HepG2 (cell line): ENCODE results near the gene ZNF821. TPM values are rescaled to one million over a fixed set of nuclear protein-coding genes. Genes with fewer than 3 reads are reported as not detected.

Experiments used
- ATAC-seq: fragments of 200-7000 bp; cut with Tn5 transposase; 3 replicates; pipeline ENCODE4 v1.9.1; 2020; ENCODE audit warnings: mild to moderate bottlenecking, moderate library complexity
- BruUV-seq: library from RNA; stranded (reverse); fragments of 400-500 nt; replicated peaks from 2 replicates; lab custom pipeline; 2021; lab: Mats Ljungman, UMichigan
- CTCF ChIA-PET: fragments of 300-600 bp; formaldehyde crosslinking; extraction: SDS; loops from one replicate; lab custom pipeline; 2021; ENCODE audit warnings: low total read pairs, inconsistent platforms, low intra/inter-chr PET ratio; lab: Yijun Ruan, JAX
- POLR2A ChIA-PET: fragments of 350-600 bp; sonication (Branson Sonifier 250); formaldehyde crosslinking; loops from one replicate; lab custom pipeline; 2020; ENCODE audit warnings: antibody characterized with exemption, inconsistent platforms; lab: Yijun Ruan, JAX
- DNase-seq: peaks from one replicate; pipeline ENCODE4 v3.0.0-alpha.2; 2015; ENCODE audit warnings: low spot score
- FAIRE-seq: peaks from 3 replicates; lab custom pipeline; 2011; peaks lifted over from hg19 to GRCh38; lab: Jason Lieb, UNC
- H2AFZ ChIP-seq: one replicate; pipeline ENCODE4 v1.6.1; 2011; ENCODE audit warnings: low read length, inconsistent platforms
- H3K27ac ChIP-seq: fragments of 300-600 bp; 3 replicates; pipeline ENCODE4 v1.8.0; 2011; ENCODE audit warnings: mixed run types, mild to moderate bottlenecking, mixed read lengths, low read length, inconsistent platforms; ENCODE audit not compliant: insufficient read depth; ENCODE audit errors: extremely low read length
- H3K27me3 ChIP-seq, 2 experiments: fragments of 200-600 bp in 1 of 2; 2 replicates in 1 of 2; 3 replicates in 1 of 2; pipeline versions ENCODE4 v1.6.0 to v1.8.0; 2011; ENCODE audit warnings: low read length in 2 of 2, mild to moderate bottlenecking in 2 of 2, moderate library complexity in 2 of 2, inconsistent platforms in 1 of 2; ENCODE audit not compliant: insufficient read depth in 2 of 2, control insufficient read depth in 1 of 2
- H3K36me3 ChIP-seq, 2 experiments: fragments of 200-600 bp in 1 of 2; replicated peaks in 1 of 2; 2 replicates in 1 of 2; 3 replicates in 1 of 2; pipeline versions ENCODE4 v1.5.1 to v1.8.0; 2011; ENCODE audit warnings: low read length in 2 of 2, inconsistent platforms in 1 of 2; ENCODE audit not compliant: insufficient read depth in 2 of 2, control insufficient read depth in 1 of 2
- H3K4me1 ChIP-seq: 2 replicates; pipeline ENCODE4 v1.5.1; 2012; ENCODE audit warnings: low read length, inconsistent platforms; ENCODE audit not compliant: insufficient read depth
- H3K4me2 ChIP-seq: 2 replicates; pipeline ENCODE4 v1.6.0; 2011; ENCODE audit warnings: low read depth, low read length, inconsistent platforms
- H3K4me3 ChIP-seq, 3 experiments: fragments of 200-600 bp in 1 of 3; sonication (generic), shearing (Covaris generic) in 1 of 3; replicated peaks in 1 of 3; 2 replicates each; pipeline ENCODE4 v1.5.1; 2011 to 2016; ENCODE audit warnings: low read length in 3 of 3, inconsistent platforms in 2 of 3, low read depth in 2 of 3, mild to moderate bottlenecking in 2 of 3, control low read depth in 1 of 3, mixed read lengths in 1 of 3; ENCODE audit not compliant: insufficient read depth in 1 of 3
- H3K79me2 ChIP-seq: one replicate; pipeline ENCODE4 v1.6.1; 2011; ENCODE audit warnings: low read length, inconsistent platforms; ENCODE audit not compliant: insufficient read depth
- H3K9ac ChIP-seq: 2 replicates; pipeline ENCODE4 v1.6.0; 2011; ENCODE audit warnings: mild to moderate bottlenecking, low read depth, low read length, inconsistent platforms; ENCODE audit not compliant: insufficient read depth
- H3K9me3 ChIP-seq: 2 replicates; pipeline ENCODE4 v1.5.1; 2012; ENCODE audit warnings: mild to moderate bottlenecking, low read length
- H4K20me1 ChIP-seq: 2 replicates; pipeline ENCODE4 v1.6.0; 2011; ENCODE audit warnings: inconsistent platforms, mild to moderate bottlenecking, low read length, moderate library complexity; ENCODE audit not compliant: insufficient read depth
- ATF7 ChIP-seq, 2 experiments: fragments of 450-650 bp in 1 of 2; sonication (generic) in 1 of 2; formaldehyde crosslinking in 1 of 2; IDR thresholded peaks; 2 replicates each; pipeline versions ENCODE4 v1.4.0 to v1.6.1; 2016 to 2020; ENCODE audit warnings: antibody characterized with exemption in 1 of 2, mild to moderate bottlenecking in 1 of 2, missing genetic modification reagents in 1 of 2
- POLR2A ChIP-seq, 2 experiments: IDR thresholded peaks; 2 replicates each; pipeline ENCODE4 v1.6.1; 2011; ENCODE audit warnings: low read depth in 2 of 2, low read length in 2 of 2, mild to moderate bottlenecking in 1 of 2, moderate library complexity in 1 of 2; ENCODE audit not compliant: insufficient read depth in 1 of 2
- ZMYM3 ChIP-seq: sonication (generic); formaldehyde crosslinking; IDR thresholded peaks from 2 replicates; pipeline ENCODE4 v1.5.1; 2020; ENCODE audit warnings: mild to moderate bottlenecking, missing genetic modification reagents
- ZNF34 ChIP-seq: sonication (generic); formaldehyde crosslinking; IDR thresholded peaks from 2 replicates; pipeline ENCODE4 v1.4.0; 2020; ENCODE audit warnings: mild to moderate bottlenecking, missing genetic modification reagents, borderline replicate concordance
- WGBS: methylation state at CpG from one replicate; pipeline ENCODE4 v1.1.6; 2017; ENCODE audit warnings: low lambda C conversion rate; 5-methylcytosine and 5-hydroxymethylcytosine counted together
- in situ Hi-C: cut with HindIII; loops from 2 replicates; pipeline ENCODE4 v1.10.0; 2017; ENCODE audit warnings: low pct_unique_long_range_greater_than_20kb; ENCODE audit not compliant: extremely low pct_ligation_motif_present
- intact Hi-C: fragments of 100-400 bp; cut with micrococcal nuclease; formaldehyde crosslinking; loops from one replicate; pipeline ENCODE4 v1.10.0; 2022; ENCODE audit not compliant: unreplicated experiment
- polyA plus RNA-seq, 8 experiments: library from polyadenylated mRNA; depleted of rRNA in 3 of 8; stranded (reverse) in 7 of 8; unstranded in 1 of 8; fragments of >200 nt; fragmentation: Illumina TruSeq in 4 of 8; extraction: Trizol in 4 of 8; gene quantifications; 2 replicates each; pipeline versions ENCODE4 v1.2.1 to v1.2.3, GENCODE V29; 2011 to 2016; ENCODE audit warnings: low read depth in 4 of 8, missing spikeins in 1 of 8, mixed read lengths in 1 of 8; ENCODE audit not compliant: insufficient read depth in 1 of 8
- total RNA-seq, 5 experiments: library from RNA; depleted of rRNA; stranded (reverse); fragments of >200 nt; fragmentation: Illumina TruSeq; extraction: Trizol; gene quantifications; 2 replicates each; pipeline ENCODE4 v1.2.3, GENCODE V29; 2016; ENCODE audit warnings: low read depth in 1 of 5

Gene ZNF821
- total and polyA plus RNA-seq, 2 of the 13 experiments (the other 11 are each of a cell fraction or from before 2014, with no cell fraction given) = 7.0 to 9.1 TPM

DNA sequence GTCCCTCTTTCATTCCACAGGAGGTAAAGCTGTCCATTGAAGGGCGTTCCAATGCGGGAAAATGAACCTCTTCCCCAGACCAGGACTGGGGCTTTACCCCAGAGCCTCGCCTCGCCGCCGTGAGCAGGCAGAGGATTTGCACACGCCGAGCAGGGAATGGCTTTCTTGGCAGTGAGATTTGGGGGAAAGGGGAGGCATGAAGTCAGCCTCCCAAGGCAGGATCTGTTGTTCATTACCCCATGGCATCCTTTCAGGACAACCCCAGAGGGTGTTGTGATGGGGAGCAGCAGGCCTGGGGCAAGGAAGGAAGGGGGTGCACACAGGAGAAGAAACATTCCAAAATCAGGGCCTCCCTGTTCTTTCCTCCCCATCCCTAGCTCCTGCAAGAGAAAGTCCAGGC is 32.2 kb downstream of the ZNF821 start:
- CTCF ChIA-PET = no interaction called here
- H4K20me1 ChIP-seq = 0 out of 2 replicates have a peak, but pooled peaks cover 4% of the 10 kb centered on the region
- POLR2A ChIA-PET = no interaction called here

DNA sequence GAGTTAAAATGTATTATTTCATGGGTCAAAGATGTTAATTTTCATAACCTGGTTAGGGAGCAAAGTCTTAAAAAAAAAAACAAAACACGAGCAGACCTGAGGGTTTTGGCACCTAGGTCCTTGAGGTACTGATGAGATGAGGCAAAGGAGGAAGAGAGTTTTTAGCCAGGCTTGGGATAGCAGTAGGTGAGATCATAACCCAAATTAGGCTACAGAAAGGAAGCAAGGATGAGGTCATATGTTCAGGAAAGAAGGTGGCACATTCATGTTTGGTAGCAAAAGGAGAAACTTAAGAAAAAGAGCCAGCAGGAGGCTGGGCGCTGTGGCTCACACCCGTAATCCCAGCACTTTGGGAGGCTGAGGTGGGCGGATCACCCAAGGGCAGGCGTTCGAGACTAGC is 35.4 kb downstream of the ZNF821 start:
- ChIA-PET CTCF (no interaction called here), POLR2A (no interaction called here)
- Histone ChIP-seq H3K36me3 (peaks cover 30 to 38% of the 10 kb centered on the region in 2 experiments), H3K9me3 (no peaks in the 10 kb centered on the region), H3K27me3 (no peaks in the 10 kb centered on the region; a peak in 1 of 5 replicates), H3K4me3 (no peak overlapping the region), H3K27ac (no peak overlapping the region), H3K9ac (no peak overlapping the region), H3K4me1 (peaks cover 29% of the 10 kb centered on the region), H2AFZ (no peak overlapping the region), H3K4me2 (no peak overlapping the region), H3K79me2 (peaks cover 22% of the 10 kb centered on the region), H4K20me1 (0 out of 2 replicates have a peak, but pooled peaks cover 4% of the 10 kb centered on the region)
- FAIRE-seq (no peak), DNase-seq (no peak), ATAC-seq (no peak)
- intact Hi-C loops (loop anchor here (5.0 kb wide), 1 partner anchor 41 kb away; the partner anchor contains the start of gene AP1G1), in situ Hi-C loops (no loop called here)
- 81% methylated on average over 6 of the region's 6 CpGs for WGBS
- no TSS peak for BruUV-seq
- TF ChIP-seq ATF7 (IDR thresholded peaks at IDR 0.05) (peak; percentile 79), ATF7 (CRISPR knock-in tag; IDR thresholded peaks at IDR 0.05) (no peak), ZMYM3 (CRISPR knock-in tag) (no peak)

More for the DNA sequence above, 32.2 kb downstream of the ZNF821 start:
- Histone ChIP-seq H3K4me2 (no peak overlapping the region), H3K9me3 (no peaks in the 10 kb centered on the region), H3K36me3 (peaks cover 31 to 43% of the 10 kb centered on the region in 2 experiments), H3K27me3 (no peaks in the 10 kb centered on the region; a peak in 1 of 5 replicates), H3K79me2 (peaks cover 13% of the 10 kb centered on the region), H3K27ac (no peak overlapping the region), H3K9ac (no peak overlapping the region), H3K4me1 (peaks cover 28% of the 10 kb centered on the region), H3K4me3 (no peak overlapping the region), H2AFZ (no peak overlapping the region)
- no peak for DNase-seq
- peak in 1 of 2 experiments; percentile 26; a peak in 1 of 4 replicates for TF ChIP-seq POLR2A (IDR thresholded peaks at IDR 0.05; ENCODE audit: insufficient read depth in 1 of 2, low read depth in 2 of 2, low read length in 2 of 2)
- TF ChIP-seq ZNF34 = no peak
- 97% methylated on average over 8 of the region's 8 CpGs for WGBS
- no TSS peak for BruUV-seq
- no peak for FAIRE-seq
- intact Hi-C loops = no loop called here
- no peak for ATAC-seq
- in situ Hi-C loops = no loop called here
